ENCODE data around the gene ARHGEF4.

ARHGEF4 gene

DNA sequence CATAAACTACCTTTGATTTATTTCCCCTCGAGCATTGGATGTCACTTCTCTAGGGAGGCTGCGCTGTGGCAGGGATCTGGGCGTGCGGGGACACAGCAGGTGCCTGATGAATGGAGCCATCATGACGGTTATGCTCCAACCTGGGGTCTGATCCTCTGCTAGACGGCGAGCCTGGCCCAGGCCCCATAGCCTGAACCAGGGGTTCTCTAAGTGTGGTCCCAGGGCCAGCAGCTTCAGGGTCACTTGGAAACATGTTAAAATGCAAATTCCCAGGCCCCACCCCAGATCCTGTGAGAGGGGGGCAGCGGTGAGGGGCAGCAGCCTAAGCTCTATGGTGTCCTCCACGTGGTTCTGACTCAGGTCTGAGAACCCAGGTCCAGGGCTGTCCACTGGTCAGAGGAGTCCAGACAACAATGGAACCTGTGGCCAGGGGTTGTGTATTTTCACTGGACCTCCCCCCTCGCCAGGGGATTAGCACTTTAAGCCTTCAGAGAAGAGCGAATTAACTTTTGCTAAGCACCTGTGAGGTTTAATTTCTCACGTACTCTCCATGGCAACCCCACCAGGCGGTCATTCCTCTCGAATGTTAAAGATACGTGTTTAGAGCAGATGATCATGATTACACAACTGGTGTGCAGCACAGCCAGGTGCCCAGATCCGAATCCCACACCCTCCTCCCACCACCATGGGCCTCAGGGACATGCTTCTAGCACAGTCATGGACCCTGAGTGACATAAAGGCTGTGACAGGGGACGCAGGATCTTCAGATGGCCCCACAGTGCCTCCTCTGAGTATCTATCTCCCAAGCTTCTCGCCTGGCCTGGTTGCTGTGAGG is 1.6 kb upstream of the ARHGEF4 start:
- no peak for DNase-seq

DNA sequence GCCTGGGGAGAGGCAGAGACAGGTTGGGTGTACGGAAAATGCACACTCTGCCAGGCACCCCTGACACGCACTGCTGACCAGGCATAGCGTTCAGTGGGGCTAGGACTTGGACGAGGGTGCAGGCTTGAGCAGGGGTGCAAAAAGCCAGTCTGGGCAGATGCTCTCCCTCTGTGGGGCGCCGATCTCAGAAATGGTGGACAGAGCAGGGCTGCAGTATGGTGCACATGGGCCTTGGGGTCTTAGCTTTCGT is 1.0 kb upstream of the ARHGEF4 start:
- DNase-seq = no peak

DNA sequence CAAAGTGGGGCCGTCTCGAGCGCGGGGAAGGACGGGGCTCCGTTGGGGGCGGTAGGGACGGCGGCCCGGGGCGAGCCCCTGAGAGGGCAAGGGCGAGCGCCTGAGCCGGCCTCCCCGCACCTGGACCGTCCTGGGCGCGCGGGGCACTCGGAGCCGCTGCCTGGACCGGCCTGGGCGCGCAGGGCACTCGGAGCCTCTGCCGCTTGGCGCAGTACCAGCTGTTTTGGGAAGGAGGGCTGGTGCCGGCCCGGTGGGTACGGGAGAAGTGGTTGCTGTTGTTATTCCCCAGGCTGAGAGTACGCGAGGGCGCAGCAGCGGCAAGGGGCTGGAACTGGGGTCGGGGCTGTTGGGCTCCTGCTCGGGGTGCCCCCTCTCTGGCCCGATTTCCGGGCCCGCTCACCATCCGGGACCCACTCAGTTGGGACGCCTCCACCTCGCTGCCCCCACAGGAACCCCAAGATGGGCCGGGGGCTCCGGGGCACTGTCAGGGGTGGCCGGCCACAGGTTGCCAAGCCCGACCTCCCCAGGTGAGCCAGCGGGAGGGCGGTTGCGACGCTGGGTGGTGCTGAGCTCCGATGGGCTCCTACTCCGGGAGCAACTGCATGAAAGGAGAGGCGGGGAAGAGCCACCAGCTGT is 579 bp downstream of the ARHGEF4 start:
- DNase-seq = no peak

DNA sequence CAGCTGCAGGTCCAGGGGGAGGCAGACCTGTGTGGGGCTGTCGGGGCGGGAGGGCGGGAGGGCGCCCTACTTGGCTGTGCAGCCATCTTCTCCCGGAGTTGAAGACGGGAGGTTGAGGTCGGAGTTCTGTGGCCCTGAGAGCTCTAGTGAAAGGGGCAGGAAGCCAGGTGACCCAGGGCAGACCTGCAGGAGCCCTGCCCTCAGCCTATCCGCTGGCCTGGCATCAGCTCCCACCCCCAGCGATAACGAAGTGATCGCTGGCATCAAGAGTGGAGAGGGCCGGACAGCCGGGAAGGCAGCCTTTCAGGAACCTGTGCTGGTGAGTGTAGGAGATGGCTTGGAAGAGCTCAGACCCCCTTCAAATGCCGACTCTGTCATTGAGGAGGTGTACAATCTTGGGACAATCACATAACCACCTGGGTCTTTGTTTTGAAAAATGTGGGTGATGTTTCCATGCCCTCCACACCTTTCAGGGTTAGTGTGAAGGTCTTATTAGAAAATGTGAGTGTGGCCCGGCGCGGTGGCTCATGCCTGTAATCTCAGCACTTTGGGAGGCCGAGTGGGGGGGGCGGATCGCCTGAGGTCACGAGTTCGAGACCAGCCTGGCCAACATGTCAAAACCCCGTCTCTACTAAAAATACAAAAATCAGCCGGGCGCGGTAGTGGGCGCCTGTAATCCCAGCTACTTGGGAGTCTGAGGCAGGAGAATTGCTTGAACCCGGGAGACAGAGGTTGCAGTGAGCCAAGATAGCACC is 1.3 kb downstream of the ARHGEF4 start:
- no peak for DNase-seq

DNA sequence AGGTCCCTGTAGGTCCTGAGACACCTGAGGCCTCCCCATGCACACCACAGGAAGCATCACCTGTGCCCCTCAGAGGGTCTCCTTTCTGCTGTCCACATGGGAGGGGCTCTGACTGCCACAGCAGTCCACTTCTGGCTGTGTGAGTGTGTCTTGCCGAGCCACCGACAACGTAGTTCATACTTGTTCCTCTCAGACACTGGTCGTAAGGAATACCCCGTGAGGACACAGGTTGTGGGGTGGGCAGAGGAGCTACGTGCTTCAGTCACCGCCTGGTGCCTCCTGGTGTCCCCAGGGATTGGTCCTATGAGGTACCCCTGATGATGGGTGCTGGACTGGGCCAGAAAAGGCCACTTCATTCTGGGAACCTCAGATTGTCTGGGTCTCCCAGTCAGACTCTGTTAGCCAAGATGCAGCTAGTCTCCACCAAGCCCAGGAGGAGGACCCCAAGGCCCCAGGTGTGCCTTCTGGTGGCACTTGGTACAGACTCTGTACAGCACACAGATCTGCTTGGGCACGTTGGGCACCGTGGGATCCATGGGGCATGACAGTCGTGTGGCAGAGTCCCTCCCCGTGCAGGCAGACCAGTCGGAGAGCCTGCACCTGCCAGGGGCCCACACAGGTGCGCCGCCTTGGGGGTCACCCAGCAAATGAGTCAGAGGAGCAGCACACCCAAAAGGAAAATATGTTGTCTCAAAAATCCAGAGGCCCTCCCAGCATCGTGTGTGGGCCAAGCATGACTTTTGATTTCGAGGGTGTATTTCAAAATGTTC is 2.5 kb downstream of the ARHGEF4 start:
- DNase-seq = no peak

DNA sequence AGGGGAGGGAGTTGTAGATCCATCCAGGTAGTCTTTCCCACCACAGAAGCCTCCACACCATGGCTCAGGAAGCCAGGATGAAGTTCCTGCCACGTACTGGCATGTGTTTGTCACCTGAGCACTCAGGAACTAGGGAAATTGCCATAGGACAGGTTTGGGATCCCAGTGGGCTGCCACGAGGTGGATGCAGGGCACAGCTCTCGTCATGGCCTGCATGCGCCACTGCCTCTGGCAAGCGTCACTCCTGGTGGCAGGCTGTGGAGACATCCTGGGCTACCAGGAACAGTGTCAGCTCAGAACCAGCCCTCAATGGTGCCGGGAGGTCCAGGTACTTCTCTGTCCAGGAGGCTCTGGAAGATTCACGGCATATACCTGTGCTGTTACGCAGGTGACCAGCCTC is 3.8 kb downstream of the ARHGEF4 start:
- no peak for DNase-seq

DNA sequence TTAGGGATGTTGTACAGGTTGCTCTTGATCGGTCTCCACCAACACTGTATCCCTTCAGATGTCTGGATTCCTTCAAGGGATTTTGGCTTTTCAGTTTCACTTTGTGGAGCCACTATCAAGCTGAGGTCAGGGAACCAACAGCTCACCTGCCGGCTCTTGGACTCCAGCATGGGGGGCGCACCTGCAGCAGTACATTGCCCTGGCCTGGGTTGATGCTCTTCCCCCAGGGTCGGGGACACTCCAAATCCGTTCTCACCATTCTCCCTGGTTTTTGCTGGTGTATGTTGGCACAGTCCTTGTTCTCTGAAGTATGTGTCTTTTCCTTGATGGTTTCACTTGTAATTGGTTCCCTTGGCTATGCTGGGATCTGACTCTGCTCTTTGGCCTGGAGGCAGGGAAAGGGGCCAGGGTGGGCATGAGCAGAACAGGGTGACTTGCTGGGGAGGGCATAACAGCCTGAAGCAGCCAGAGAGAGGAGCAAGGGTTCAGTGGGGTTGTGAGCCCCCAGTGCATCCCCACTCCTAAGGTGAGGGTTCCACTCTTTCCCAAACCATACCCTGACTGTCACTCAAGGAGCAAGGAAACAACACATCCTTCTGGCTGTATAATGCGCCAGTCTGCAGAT is 5.1 kb downstream of the ARHGEF4 start:
- no peak for DNase-seq

DNA sequence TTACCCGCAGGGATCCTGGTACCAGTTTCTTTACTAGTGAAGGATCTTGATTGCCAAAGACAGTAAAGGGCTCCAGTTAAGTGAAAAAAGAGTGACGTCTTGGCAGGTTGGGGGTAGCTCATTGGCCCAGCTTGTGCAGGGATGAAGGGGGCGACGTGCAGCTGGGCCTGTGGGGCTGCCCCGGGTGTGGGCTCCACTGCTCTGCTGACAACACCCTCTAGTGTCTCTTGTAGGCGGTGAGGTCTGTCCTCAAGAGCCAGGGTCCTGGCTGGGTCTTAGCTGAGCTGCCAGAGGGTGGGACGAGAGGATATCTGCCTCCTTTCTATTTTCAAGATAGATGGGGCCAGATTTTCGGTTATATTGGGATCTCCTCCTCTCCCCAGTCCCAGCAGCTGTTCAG is 6.1 kb downstream of the ARHGEF4 start:
- DNase-seq = peak in 1 of 56 donors; percentile 17

DNA sequence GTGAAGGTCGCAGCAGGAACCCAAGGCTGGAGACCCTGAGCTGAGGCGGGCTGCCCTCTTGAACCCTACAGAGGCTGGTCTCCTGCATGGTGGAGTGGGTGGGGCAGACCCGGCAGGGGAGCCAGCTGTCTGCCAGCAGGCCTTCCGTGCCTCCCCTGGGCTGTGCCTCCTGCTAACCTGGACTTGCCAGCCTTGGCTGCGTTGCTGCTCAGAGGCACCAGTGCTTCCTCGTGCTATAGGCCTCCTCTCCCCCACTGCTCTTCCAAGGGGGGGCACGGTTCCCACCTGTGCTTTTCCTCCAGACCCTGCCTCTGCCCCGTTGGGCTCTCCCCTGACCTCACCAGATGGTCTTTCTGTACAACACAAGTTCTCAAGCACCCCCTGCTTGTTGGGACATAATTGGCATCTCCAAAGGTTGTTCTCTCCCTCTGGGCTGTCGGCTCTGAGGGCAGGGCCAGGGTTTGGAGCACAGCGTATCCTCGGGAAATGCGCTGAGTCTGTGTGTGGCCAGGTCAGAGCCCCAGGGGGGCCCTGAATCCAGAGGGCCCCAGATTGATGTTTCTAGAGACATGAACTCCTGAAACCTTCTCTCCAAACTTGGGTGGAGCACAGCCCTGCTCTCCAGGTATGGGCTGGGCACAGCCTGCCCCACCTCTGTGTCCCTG is 6.7 kb downstream of the ARHGEF4 start:
- DNase-seq = no peak

DNA sequence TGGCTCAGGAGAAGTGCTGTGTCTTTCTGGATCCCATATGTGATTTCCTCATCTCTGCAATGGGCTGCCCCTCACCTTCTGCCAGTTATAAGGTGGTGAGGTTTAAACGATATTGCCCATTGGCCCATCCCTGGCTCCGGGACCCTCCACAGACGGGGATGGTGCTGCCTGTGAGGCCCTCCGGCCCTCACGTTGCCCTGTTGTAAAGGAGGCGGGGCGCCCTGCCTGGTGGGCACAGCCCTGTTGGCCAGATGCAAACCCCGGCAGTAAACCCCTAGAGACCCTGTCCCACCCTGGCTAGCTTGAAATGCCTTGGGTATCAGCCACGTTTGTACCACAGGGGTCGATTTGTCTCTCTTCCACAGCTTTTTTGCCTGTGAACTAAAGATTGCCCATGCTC is 7.4 kb downstream of the ARHGEF4 start:
- DNase-seq = no peak

DNA sequence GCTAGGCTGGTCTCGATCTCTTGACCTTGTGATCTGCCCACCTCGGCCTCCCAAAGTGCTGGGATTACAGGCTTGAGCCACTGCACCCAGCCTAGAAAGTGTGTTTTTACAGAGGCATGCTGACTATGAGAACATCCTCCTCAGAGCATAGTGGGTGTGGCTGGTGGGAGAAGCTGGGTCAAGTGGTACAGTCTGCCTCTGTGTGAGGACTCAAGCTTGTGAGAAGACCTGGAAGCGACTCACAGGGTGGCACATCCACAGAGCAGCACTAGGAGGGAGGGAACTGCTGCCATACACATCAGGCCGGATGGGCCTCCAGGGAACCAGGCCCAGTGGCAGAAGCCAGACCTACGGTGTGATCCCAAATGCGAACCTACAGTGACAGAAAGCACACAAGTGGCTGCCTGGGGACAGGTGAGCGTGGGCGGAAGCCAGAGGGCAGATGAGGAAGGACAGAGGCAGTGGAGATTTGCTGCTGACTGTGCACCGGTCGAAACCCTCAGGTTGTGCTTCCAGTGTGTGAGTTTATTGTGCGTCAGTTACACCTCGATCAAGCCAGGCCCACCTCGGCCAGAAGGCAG is 8.9 kb downstream of the ARHGEF4 start:
- DNase-seq = no peak

DNA sequence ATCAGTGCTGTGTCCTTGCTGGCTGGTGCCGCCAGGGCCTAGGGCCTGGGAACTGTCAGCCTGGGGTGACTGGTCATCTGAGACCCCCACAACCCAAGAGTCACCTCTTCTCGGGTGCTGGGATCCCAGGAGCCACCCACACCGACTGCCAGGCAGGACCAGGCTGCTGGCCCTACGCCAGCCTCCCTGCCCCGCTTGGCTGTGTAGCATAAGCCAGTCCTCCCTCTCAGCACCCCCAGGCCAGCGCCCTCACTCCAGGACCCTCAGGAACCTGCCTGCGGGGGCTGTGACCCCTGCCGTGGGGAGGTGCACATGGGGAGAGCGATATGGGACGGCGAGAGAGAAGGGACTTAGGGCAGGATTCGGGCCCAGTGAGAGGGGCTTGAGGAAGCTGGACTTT is 9.5 kb downstream of the ARHGEF4 start:
- DNase-seq = no peak

DNA sequence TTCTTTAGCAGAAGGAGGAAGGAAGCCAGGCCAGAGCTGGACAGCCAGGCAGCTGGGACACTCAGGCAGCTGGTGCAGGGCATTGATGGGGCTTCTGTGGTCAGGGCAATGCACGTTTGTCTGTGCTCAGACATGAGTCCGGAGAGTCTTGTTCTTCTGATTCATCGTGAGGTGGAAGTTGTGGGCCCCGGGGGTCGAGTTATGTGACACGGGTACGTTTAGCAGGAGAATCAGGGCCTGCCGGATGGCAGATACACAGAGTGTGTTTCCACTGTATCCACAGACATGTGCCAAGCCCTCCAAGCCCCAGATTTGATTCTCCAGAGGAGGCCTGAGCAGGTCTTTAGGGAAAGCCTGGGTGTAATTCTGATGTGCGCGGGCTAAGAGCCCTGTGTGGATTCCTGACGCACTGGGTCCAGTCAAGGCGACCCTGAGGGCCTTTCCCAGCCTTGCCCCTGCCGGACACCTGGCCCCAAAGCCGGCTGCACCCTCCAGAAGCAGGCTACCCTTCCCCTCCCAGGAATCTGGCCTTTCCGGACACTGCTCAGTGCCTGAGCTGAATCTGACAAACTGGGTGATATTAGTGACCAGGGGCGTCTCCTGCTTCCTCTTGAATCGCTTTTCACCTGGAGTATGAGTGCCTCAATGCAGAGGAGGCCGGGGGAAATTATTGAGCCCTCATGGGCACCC is 10.1 kb downstream of the ARHGEF4 start:
- DNase-seq = no peak

DNA sequence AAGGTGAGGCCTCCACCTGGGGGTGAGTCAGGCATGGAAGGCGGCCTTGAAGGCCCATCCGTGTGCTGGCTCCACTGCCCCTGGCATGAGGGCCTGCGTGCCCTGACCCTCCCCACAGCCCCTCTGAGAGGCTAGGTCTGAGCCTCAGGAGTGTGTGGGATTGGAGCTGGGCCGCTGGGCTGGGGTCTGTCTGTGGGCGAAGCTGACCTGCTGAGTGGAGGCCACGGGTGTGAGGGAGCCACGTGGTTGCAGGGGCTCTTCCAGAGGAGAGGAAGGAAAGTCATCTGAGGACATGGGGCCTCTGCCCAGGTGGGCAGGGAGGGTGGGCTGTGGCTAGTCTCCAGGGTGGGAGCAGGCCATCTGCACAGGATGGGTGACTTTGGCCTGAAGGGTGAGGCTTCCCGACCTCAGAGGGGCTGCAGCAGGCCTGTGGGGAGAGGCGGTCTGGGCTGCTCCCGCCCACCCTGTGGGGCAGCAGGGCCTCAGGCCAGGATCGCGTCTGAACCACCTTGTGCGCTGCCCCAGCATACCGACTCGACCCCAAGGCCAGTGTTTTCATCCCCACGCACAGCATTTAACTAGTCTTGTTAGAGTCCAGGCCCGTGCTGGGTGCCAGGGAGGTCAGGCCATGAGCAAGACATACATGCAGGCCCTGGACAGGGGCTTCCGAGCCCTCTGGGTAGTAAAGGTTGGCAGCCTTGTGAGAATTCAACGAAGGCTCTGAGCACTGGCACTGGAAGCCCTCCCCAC is 11.2 kb downstream of the ARHGEF4 start:
- no peak for DNase-seq

DNA sequence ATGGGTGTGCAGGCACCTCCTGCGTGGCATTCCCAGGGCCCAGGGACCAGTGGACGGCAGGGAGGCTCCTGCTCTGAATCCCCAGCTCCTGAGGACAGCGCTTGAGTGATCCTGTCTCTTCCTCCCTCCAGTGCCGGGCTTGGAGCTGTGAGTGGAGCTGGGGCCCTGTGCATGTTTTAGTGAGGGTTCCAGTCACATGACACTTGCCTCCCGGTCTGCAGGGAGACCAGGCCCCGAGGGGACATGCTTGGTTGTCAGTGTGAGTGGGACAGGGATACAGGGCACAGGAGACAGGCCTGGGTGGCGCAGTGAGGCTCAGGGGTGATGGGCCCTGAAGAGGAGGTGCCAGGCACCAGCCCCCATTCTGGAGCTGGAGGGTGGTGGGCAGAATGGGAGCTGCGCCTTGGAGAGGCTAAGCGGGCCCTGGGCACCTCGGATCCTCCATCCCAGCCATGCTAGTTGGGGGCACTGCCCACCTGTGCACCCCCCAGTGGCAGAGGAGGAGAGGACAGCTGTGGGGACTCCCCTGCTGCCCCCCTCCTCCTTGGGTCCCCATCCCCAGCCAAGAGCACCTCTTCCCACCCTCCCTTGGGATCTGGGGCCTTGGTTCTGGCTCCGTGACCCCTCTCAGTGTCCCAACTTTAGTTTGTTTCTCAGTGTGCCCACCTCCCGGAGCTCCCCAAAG is 12.0 kb downstream of the ARHGEF4 start:
- DNase-seq = no peak

DNA sequence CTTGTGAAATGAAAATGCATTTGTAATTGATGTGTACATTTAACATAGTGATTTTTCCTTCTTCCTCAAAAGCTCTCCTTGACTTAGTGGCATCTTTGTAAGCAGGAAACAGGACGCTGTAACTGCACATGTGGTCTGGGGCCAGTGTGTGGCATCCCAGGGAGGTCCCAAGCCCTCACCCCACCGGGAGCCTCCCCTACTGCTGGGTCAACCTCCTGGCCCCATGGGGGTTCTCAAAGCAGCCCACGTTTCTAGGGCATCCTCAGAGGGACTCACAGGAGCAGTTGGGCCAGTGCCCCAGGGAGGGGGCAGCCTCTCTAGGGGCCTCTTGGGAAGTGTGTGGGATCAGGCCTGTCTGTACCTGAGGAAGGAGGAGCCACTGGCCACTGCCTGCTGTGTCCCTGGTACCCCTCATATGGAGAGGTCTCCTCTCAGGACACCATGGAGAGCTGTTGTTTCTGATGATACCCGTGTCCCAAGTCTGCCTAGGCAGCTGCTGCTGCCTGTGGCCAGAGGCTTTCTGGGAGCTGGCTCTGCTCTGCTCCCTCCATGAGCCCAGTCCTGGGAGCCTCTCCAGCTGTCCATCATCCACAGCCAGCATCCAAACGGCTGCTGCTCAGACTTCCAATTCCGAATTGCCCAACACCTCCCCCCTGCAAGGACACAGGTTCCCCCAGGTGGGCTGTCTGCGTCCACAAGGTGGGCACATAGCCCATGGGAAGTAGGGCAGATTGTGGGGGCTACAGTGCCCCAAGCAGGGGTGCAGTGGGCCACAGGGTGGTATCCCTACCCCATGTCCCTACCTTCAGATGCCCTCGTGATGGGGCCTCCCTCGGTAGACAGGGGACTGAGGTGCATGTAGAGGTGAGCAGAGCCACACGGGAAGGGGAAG is 13.4 kb downstream of the ARHGEF4 start:
- peak in 9 of 56 donors; percentile 16 to 45 (median 27) for DNase-seq
